ENCODE results near the gene CDAN1.

Gene CDAN1

GRCh38 chr15:42733027-42733426, 3.9 kb downstream of the CDAN1 start:
- DNase-seq (ENCODE audit: low read depth), result no peak

GRCh38 chr15:42732095-42732827, 4.7 kb downstream of the CDAN1 start:
- no peak for DNase-seq (ENCODE audit: low read depth)

- no peak for DNase-seq (ENCODE audit: low read depth)
Observed at GRCh38 chr15:42731461-42731860, 5.5 kb downstream of the CDAN1 start.

GRCh38 chr15:42730536-42730935, 6.4 kb downstream of the CDAN1 start:
- DNase-seq (ENCODE audit: low read depth), result no peak

GRCh38 chr15:42730135-42730534, 6.8 kb downstream of the CDAN1 start:
- no peak for DNase-seq (ENCODE audit: low read depth)

- DNase-seq (ENCODE audit: low read depth), result no peak
Observed at GRCh38 chr15:42729409-42729808, 7.5 kb downstream of the CDAN1 start.

- DNase-seq (ENCODE audit: low read depth), result no peak
Observed at GRCh38 chr15:42728972-42729371, 8.0 kb downstream of the CDAN1 start.

GRCh38 chr15:42728560-42728959, 8.4 kb downstream of the CDAN1 start:
- no peak for DNase-seq (ENCODE audit: low read depth)

- no peak for DNase-seq (ENCODE audit: low read depth)
Observed at GRCh38 chr15:42727750-42728381, 9.1 kb downstream of the CDAN1 start.

GRCh38 chr15:42726114-42726513, 10.8 kb downstream of the CDAN1 start:
- no peak for DNase-seq (ENCODE audit: low read depth)

GRCh38 chr15:42725331-42725903, 11.5 kb downstream of the CDAN1 start:
- no peak for DNase-seq (ENCODE audit: low read depth)

- no peak for DNase-seq (ENCODE audit: low read depth)
Observed at GRCh38 chr15:42724276-42724675, 12.7 kb downstream of the CDAN1 start.

- DNase-seq (ENCODE audit: low read depth), result no peak
Observed at GRCh38 chr15:42723068-42723467, 13.9 kb downstream of the CDAN1 start.

- DNase-seq (ENCODE audit: low read depth), result no peak
Observed at GRCh38 chr15:42721916-42722315, 15.0 kb downstream of the CDAN1 start.

- no peak for DNase-seq (ENCODE audit: low read depth)
Observed at GRCh38 chr15:42721016-42721415, 15.9 kb downstream of the CDAN1 start.

- DNase-seq (ENCODE audit: low read depth), result no peak
Observed at GRCh38 chr15:42720071-42720470, 16.9 kb downstream of the CDAN1 start.

- no peak for DNase-seq (ENCODE audit: low read depth)
Observed at GRCh38 chr15:42719043-42719442, 17.9 kb downstream of the CDAN1 start.

GRCh38 chr15:42716626-42717025, 20.3 kb downstream of the CDAN1 start:
- DNase-seq (ENCODE audit: low read depth), result no peak

- DNase-seq (ENCODE audit: low read depth), result no peak
Observed at GRCh38 chr15:42716125-42716524, 20.8 kb downstream of the CDAN1 start.

GRCh38 chr15:42712584-42712983, 24.3 kb downstream of the CDAN1 start:
- no peak for DNase-seq (ENCODE audit: low read depth)

GRCh38 chr15:42711746-42712145, 25.2 kb downstream of the CDAN1 start:
- DNase-seq (ENCODE audit: low read depth), result no peak

- DNase-seq (ENCODE audit: low read depth), result no peak
Observed at GRCh38 chr15:42710662-42711061, 26.3 kb downstream of the CDAN1 start.

- DNase-seq (ENCODE audit: low read depth), result no peak
Observed at GRCh38 chr15:42707873-42708544, 28.9 kb downstream of the CDAN1 start.

All from CMK (cell line).